CD14-positive monocyte (primary cell): ENCODE measurements around the gene NFAM1. TPM values are rescaled to one million over a fixed set of nuclear protein-coding genes. Genes with fewer than 3 reads are reported as not detected.

Experiments used
- DNase-seq, 3 donors: peaks; one replicate each; pipeline ENCODE4 v3.0.0-alpha.2; 2011 to 2022
- H2AFZ ChIP-seq: 2 replicates; pipeline ENCODE4 v1.6.0; 2012; ENCODE audit warnings: mild to moderate bottlenecking, low read depth, low read length, inconsistent platforms; ENCODE audit not compliant: insufficient read depth, poor library complexity, severe bottlenecking
- H3K27ac ChIP-seq, 2 donors: 1 replicate in 1 of 2; 2 replicates in 1 of 2; pipeline ENCODE4 v1.5.1; 2012 to 2013; ENCODE audit warnings: low read length in 2 of 2, control low read depth in 1 of 2, inconsistent platforms in 1 of 2, low read depth in 1 of 2, mild to moderate bottlenecking in 1 of 2
- H3K27me3 ChIP-seq, 2 donors: one replicate each; pipeline versions ENCODE4 v1.6.0 to v1.6.1; 2011 to 2013; ENCODE audit warnings: low read length in 2 of 2; ENCODE audit not compliant: control insufficient read depth in 2 of 2, insufficient read depth in 2 of 2
- H3K36me3 ChIP-seq, 2 donors: replicated peaks in 1 of 2; 1 replicate in 1 of 2; 2 replicates in 1 of 2; pipeline versions ENCODE4 v1.5.1 to v1.6.1; 2012 to 2013; ENCODE audit warnings: low read length in 2 of 2, control low read depth in 1 of 2, inconsistent platforms in 1 of 2, mild to moderate bottlenecking in 1 of 2; ENCODE audit not compliant: insufficient read depth in 2 of 2, control insufficient read depth in 1 of 2
- H3K4me1 ChIP-seq, 2 donors: 1 replicate in 1 of 2; 2 replicates in 1 of 2; pipeline versions ENCODE4 v1.5.1 to v1.6.1; 2012 to 2013; ENCODE audit warnings: low read length in 2 of 2, control low read depth in 1 of 2, inconsistent platforms in 1 of 2, mild to moderate bottlenecking in 1 of 2, moderate library complexity in 1 of 2; ENCODE audit not compliant: insufficient read depth in 2 of 2, control insufficient read depth in 1 of 2
- H3K4me2 ChIP-seq: replicated peaks from 2 replicates; pipeline ENCODE3; 2012; ENCODE audit warnings: low read length, moderate library complexity, mild to moderate bottlenecking; ENCODE audit not compliant: poor library complexity, severe bottlenecking; ENCODE audit errors: extremely low read depth
- H3K4me3 ChIP-seq, 3 experiments: fragments of 200-600 bp in 1 of 3; sonication (generic) in 1 of 3; replicated peaks in 1 of 3; 1 replicate in 2 of 3; 2 replicates in 1 of 3; pipeline ENCODE4 v1.5.1; 2011 to 2013; ENCODE audit warnings: low read length in 3 of 3, mild to moderate bottlenecking in 3 of 3, control low read depth in 2 of 3, low read depth in 2 of 3, inconsistent platforms in 1 of 3, moderate library complexity in 1 of 3
- H3K79me2 ChIP-seq: 2 replicates; pipeline ENCODE4 v1.6.0; 2012; ENCODE audit warnings: mild to moderate bottlenecking, control low read depth, inconsistent platforms, low read length, moderate library complexity; ENCODE audit not compliant: insufficient read depth
- H3K9ac ChIP-seq: 2 replicates; pipeline ENCODE4 v1.6.0; 2017; ENCODE audit warnings: low read length, mild to moderate bottlenecking; ENCODE audit not compliant: insufficient read depth, poor library complexity, severe bottlenecking
- H3K9me3 ChIP-seq, 2 donors: replicated peaks in 1 of 2; 1 replicate in 1 of 2; 2 replicates in 1 of 2; pipeline versions ENCODE4 v1.5.1 to v1.6.1; 2012 to 2013; ENCODE audit warnings: low read length in 2 of 2, control low read depth in 1 of 2; ENCODE audit not compliant: control insufficient read depth in 1 of 2, insufficient read depth in 1 of 2
- H4K20me1 ChIP-seq: 2 replicates; pipeline ENCODE4 v1.6.0; 2012; ENCODE audit warnings: mild to moderate bottlenecking, low read length, control low read depth, moderate library complexity; ENCODE audit not compliant: insufficient read depth
- H3K27ac Mint-ChIP-seq, 7 donors: one replicate each; pipeline ENCODE4 v1.8.0; 2020; ENCODE audit warnings: mild to moderate bottlenecking in 7 of 7, mixed read lengths in 7 of 7, moderate library complexity in 6 of 7, inconsistent platforms in 2 of 7
- H3K27me3 Mint-ChIP-seq, 3 donors: one replicate each; pipeline ENCODE4 v1.8.0; 2021 to 2022; ENCODE audit warnings: low read depth in 3 of 3, mild to moderate bottlenecking in 3 of 3, mixed read lengths in 3 of 3, moderate library complexity in 3 of 3, inconsistent platforms in 1 of 3
- H3K36me3 Mint-ChIP-seq, 2 donors: one replicate each; pipeline ENCODE4 v1.8.0; 2020; ENCODE audit warnings: mixed read lengths in 2 of 2, inconsistent platforms in 1 of 2, mild to moderate bottlenecking in 1 of 2
- H3K4me1 Mint-ChIP-seq: one replicate; pipeline ENCODE4 v1.8.0; 2020; ENCODE audit warnings: mild to moderate bottlenecking, mixed read lengths
- H3K4me3 Mint-ChIP-seq, 2 donors: one replicate each; pipeline ENCODE4 v1.8.0; 2020; ENCODE audit warnings: mild to moderate bottlenecking in 2 of 2, mixed read lengths in 2 of 2, moderate library complexity in 1 of 2
- H3K9me3 Mint-ChIP-seq, 7 donors: one replicate each; pipeline ENCODE4 v1.8.0; 2020 to 2022; ENCODE audit warnings: mixed read lengths in 7 of 7, mild to moderate bottlenecking in 6 of 7, moderate library complexity in 6 of 7, inconsistent platforms in 2 of 7
- CTCF ChIP-seq: fragments of 200-600 bp; IDR thresholded peaks from one replicate; pipeline ENCODE4 v1.8.0; 2022; ENCODE audit warnings: antibody characterized with exemption, mild to moderate bottlenecking
- WGBS: methylation state at CpG from one replicate; pipeline ENCODE4 v1.1.5; 2013; ENCODE audit warnings: missing lambda C conversion rate; ENCODE audit not compliant: insufficient coverage; 5-methylcytosine and 5-hydroxymethylcytosine counted together
- intact Hi-C, 2 donors: fragments of 100-400 bp; cut with micrococcal nuclease; formaldehyde crosslinking; loops; one replicate each; pipeline versions ENCODE4 v1.15.0 to v1.15.1; 2023
- polyA plus RNA-seq, 3 donors: library from polyadenylated mRNA; depleted of rRNA in 1 of 3; unstranded in 2 of 3; stranded (reverse) in 1 of 3; fragments of 300-500 nt in 2 of 3; fragments of >200 nt in 1 of 3; fragmentation: Illumina TruSeq in 2 of 3; gene quantifications; 1 replicate in 2 of 3; 2 replicates in 1 of 3; pipeline ENCODE4 v1.2.3, GENCODE V29; 2012 to 2021

The NFAM1 gene
- polyA plus RNA-seq, 3 donors: 36.0 to 71.0 (median 69.7) TPM

GRCh38 chr22:42383287-42383686 is 48.9 kb downstream of the NFAM1 start:
- Histone ChIP-seq H3K9me3 (no peaks in the 10 kb centered on the region), H3K27me3 (no peaks in the 10 kb centered on the region), H3K79me2 (no peaks in the 10 kb centered on the region), H3K4me3 (no peak overlapping the region), H3K4me1 (no peaks in the 10 kb centered on the region), H3K27ac (no peak overlapping the region), H3K4me2 (no peak overlapping the region), H2AFZ (no peak overlapping the region), H3K9ac (no peak overlapping the region), H4K20me1 (peaks cover 100% of the 10 kb centered on the region), H3K36me3 (peaks cover 59 to 61% of the 10 kb centered on the region in 2 donors)
- Mint-ChIP-seq H3K27ac (no peak overlapping the region), H3K27me3 (peaks cover 1 to 3% (median 2%) of the 10 kb centered on the region in 3 donors), H3K36me3 (peaks cover 60 to 75% of the 10 kb centered on the region in 2 donors), H3K4me3 (no peak overlapping the region), H3K4me1 (peaks cover 2% of the 10 kb centered on the region), H3K9me3 (peaks cover 0 to 1% (median 0%) of the 10 kb centered on the region in 7 donors)
- WGBS: 97% methylated on average over 4 of the region's 5 CpGs
- TF ChIP-seq CTCF: no peak
- DNase-seq: no peak
- intact Hi-C loops: no loop called here

GRCh38 chr22:42380769-42381551 is 51.2 kb downstream of the NFAM1 start:
- Histone ChIP-seq H3K4me2 (no peak overlapping the region), H3K79me2 (no peaks in the 10 kb centered on the region), H3K36me3 (peaks cover 37 to 38% of the 10 kb centered on the region in 2 donors), H4K20me1 (peaks cover 94% of the 10 kb centered on the region), H3K9me3 (no peaks in the 10 kb centered on the region), H3K4me3 (no peak overlapping the region), H3K27ac (no peak overlapping the region), H3K27me3 (no peaks in the 10 kb centered on the region), H3K4me1 (peaks cover 13 to 14% of the 10 kb centered on the region in 2 donors), H3K9ac (no peak overlapping the region), H2AFZ (no peak overlapping the region)
- peaks cover 3 to 8% (median 6%) of the 10 kb centered on the region in 3 donors for H3K27me3 Mint-ChIP-seq
- no peak for DNase-seq
- H3K27ac Mint-ChIP-seq: peak overlapping the region in 4 of 7 donors; percentile 11 to 82 (median 48)
- WGBS: 87% methylated on average over 12 of the region's 12 CpGs
- H3K4me3 Mint-ChIP-seq: no peak overlapping the region
- no peak for TF ChIP-seq CTCF
- H3K36me3 Mint-ChIP-seq: peaks cover 46 to 51% of the 10 kb centered on the region in 2 donors
- intact Hi-C loops: no loop called here
- peaks cover 21% of the 10 kb centered on the region for H3K4me1 Mint-ChIP-seq
- peaks cover 0 to 2% (median 0%) of the 10 kb centered on the region in 7 donors for H3K9me3 Mint-ChIP-seq
